IPS-18c (cell line): ENCODE measurements around the gene SAPCD2.
A peak's percentile ranks its signal among the peaks of the same experiment; 100 is the strongest.

Source experiments
- H3K4me3 ChIP-seq: 2 replicates; pipeline ENCODE4 v1.7.0; 2013; ENCODE audit warnings: low read depth, mild to moderate bottlenecking, low read length, moderate library complexity; ENCODE audit not compliant: insufficient read depth
- H3K9me3 ChIP-seq: one replicate; pipeline ENCODE4 v1.6.1; 2013; ENCODE audit warnings: mild to moderate bottlenecking, low read length, moderate library complexity; ENCODE audit not compliant: control insufficient read depth, insufficient read depth

Gene SAPCD2

DNA sequence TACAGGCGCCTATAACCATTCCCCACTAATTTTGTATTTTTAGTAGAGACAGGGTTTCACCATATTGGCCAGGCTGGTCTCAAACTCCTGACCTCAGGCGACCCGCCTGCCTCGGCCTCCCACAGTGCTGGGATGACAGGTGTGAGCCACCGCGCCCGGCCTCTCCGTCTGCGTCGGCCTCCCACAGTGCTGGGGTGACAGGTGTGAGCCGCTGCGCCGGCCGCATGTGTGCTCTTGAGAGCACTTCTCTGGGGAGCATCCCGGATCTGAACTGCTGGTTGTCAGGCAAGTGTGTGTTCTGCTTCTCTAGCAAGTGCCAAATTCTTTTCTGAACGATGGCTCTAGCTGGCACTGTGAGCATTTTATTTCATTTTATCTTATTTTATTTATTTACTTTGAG is 12.8 kb downstream of the SAPCD2 start:
- Histone ChIP-seq H3K4me3 (no peak overlapping the region), H3K9me3 (no peaks in the 10 kb centered on the region)

DNA sequence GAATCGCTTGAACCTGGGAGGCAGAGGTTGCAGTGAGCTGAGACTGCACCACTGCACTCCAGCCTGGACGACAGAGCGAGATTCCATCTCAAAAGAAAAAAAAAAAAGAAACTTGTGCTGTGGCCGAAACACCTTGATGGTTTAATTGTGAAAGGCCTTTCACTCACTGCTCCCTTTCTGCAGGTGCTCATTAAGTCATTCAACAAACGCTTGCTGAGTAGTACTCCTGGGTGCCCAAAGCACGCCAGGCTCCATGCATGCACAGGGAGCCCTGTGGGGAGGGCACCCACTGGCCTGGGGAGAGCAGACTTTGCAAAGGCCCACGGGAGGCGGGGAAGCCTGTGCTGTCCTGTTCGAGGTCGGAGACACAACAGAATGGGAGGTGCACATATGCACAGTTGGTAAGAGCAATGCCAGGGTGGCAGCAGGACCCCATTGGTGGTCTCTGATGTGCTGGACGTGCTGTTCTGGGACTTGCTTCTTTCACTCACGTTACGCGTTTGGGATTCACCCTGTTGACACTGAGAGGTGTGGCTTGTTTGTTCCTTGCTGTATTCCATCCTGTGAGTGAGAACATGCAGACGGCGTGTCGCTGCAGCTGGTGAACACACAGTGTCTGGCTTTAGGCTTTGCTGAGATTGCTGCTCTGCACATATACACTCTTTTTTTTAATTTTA is 13.5 kb downstream of the SAPCD2 start:
- Histone ChIP-seq H3K9me3 (peaks cover 2% of the 10 kb centered on the region), H3K4me3 (no peak overlapping the region)

DNA sequence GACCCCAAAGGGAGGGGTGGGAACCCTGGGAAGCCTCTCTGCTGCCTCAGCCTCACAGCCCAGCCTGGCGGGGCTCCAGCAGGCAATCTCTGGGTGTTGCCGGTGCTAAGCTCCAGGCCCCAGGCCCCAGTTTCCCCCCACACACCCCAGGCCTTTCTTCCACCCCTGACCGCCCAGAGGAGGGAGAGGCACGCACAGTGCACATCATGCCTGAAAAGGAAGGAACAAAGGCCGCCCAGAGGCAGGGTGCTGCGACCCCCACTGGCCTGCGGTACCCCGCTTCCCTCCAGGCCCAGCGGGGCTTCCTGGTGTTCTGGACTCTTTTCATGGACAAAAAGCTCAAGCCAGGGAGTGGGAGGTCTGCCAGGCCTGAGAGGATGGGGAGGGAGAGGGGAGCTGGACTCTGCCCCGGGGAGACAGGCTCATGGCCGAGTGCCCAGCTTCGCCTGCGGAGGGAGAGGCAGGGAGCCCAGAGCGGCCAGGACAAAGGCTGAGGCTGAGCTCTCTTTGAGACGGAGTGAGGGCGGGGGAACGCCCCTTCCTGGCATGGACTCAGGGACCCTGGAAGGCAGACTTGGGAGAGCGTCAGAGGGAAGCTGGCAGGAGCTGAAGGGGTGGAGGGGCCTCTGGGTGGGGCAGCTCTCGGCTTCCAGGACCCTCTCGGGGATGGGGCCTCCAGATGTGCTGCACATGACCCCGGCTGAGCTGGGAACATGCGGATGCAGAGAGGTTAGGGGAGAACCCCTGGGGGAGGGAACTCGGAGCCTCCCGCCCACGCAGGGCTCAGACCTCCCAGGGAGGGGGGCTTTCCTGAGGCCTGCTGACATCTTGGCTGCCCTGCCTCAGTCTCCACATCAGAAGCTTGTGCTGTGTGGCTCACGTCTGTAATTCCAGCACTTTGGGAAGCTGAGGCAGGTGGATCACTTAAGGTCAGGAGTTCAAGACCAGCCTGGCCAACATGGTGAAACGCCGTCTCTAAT is 14.7 kb downstream of the SAPCD2 start:
- Histone ChIP-seq H3K9me3 (peaks cover 2% of the 10 kb centered on the region), H3K4me3 (no peak overlapping the region)

DNA sequence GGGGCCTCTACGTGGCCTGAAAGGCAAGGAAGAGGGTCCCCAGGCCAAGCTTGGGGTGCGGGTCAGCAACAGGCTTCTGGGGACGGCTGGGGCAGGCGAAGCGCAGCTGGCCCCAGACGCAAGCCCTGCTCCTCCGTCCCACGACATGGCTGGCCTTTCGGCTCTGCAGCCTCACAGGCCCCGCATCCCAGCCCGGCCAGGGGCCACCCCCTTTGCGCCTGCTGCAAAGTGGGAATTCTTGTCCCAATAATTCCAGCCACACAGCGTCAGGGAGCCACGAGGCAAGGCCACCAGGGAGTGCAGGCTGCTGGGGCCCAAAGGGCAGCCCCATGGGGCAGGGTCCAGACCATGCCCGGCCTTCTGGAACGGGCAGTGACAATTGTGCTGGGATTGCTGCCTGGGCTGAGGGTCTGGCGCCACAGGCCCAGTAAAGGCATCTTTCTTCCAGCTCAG is 15.4 kb downstream of the SAPCD2 start:
- Histone ChIP-seq H3K4me3 (no peak overlapping the region), H3K9me3 (peaks cover 2% of the 10 kb centered on the region)

DNA sequence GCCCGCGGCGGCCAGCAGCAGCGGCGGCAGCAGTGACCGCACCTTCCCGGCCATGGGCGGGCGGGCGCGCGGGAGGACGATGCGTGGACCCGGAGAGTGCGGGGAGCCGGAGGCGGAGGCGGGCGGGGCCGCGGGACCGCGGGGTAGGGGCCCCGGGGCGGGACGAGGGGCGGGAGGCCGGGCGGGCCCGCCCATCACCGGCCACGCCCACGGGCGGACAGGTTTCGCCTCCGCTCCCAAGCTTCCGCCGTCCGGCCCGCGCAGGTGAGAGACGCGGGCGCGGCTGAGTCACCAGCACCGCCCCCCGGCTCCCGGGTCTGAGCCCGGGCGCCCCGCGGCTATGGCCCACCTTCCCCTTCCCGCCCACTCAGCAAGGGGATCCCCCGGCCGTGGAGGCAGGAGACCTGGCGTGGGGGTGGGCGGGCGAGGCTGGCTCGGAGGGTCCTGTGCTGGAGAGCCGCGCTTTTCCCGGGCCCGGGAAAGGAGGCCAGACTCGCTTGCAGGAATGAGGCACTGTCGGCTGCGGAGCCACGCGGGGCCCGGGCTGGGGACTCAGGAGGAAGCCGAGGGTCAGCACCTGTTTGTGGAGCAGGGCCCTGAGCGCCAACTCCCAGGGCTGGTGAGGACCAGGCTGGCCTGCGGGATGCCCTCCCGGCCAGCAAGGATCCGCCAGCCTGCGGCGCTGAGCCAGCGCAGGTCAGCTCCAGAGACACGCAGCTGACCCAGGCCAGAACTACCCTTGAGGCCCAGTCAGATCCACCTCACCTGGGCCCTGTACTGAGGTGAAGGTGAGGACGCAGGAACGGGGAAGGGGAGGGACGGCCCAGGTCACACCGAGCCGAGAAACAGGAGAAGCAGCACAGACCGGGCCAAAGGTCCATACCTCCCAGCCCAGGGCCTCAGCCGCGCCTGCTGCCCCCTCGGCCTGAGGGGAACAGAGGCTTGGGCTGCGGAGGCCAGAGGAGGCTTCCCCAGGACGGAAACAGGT is 16.1 kb downstream of the SAPCD2 start, which contains the start of gene ENTPD2:
ENTPD2 (minus strand) TSS at position 118 of the 988 bp plus-strand sequence; CDS start at position 54, 64 bp downstream.
- peaks cover 2% of the 10 kb centered on the region for H3K9me3 ChIP-seq
- peak within 1 kb of the TSS; percentile 53 for H3K4me3 ChIP-seq

GRCh38 chr9:137052998-137053943 is 17.1 kb downstream of the SAPCD2 start:
- peaks cover 2% of the 10 kb centered on the region for H3K9me3 ChIP-seq
- H3K4me3 ChIP-seq: peak overlapping the region; percentile 47

GRCh38 chr9:137052293-137052692 is 18.1 kb downstream of the SAPCD2 start:
- peaks cover 2% of the 10 kb centered on the region for H3K9me3 ChIP-seq
- H3K4me3 ChIP-seq: no peak overlapping the region

- H3K4me3 ChIP-seq: no peak overlapping the region
- H3K9me3 ChIP-seq: peaks cover 2% of the 10 kb centered on the region
Observed at GRCh38 chr9:137051145-137051724, 19.1 kb downstream of the SAPCD2 start.

DNA sequence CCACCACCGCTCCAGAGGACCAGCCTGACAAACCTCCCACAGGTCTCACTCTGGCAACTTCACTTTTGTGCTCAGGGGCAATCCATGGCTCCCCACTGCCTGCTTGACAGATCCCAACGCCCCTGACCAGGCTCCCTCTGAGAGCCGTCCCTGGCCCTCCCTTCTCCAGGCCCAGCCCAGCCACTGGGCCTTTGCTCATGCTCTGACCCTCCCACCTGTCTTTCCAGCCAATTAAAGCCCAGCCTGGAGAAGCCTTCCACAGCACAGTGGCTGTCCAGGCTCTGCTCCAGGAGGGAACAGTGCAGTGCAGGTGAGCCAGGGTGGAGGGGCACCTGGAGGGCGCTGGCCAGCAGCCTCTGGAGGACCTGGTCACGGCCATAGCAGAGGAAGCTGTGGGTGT is 19.8 kb downstream of the SAPCD2 start:
- no peak overlapping the region for H3K4me3 ChIP-seq

GRCh38 chr9:137049544-137050449 is 20.6 kb downstream of the SAPCD2 start:
- Histone ChIP-seq H3K4me3 (no peak overlapping the region), H3K9me3 (peaks cover 2% of the 10 kb centered on the region)

More for the DNA sequence above, 19.8 kb downstream of the SAPCD2 start:
- peaks cover 2% of the 10 kb centered on the region for H3K9me3 ChIP-seq

DNA sequence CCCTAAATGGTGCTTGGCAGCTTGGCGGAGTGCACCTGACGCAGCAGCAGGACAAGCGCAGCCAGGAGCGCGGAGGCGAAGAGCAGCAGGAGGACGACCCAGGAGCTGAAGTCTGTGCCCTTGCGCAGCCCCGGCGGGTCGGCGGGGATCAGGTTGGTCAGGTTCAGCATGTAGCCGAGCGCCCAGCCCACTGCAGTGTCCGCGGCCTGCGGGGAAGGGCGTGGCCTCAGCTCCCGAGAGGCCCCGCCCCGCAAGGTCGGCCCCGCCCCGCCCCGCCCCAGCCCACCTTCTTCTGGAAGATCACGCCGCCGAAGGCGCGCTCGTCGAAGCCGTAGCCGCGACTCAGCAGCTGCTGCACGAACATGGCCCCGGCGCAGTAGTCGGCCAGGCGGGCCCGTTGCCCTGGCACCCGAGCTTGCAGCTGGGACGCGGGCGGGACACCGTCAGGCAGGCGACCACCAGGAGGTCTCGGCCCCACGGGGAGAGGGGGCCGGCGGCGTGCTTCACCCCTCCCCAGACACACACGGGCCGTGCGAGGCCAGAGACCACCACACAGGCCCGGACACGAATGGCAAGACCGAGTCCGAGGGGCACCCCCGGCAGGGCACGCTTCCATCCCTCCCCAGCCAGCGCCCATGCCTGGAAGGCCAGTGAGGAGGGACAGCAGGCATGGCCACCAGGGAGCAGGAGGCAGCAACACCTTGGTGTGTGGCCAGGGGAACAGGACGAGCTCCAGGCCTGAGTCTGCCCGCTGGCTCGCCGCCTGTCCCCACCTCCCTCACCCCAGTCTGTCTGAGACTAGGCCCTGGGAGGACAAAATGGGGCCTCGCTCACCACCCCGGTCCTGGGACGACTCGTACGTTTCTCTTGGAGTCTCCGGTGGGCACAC is 21.5 kb downstream of the SAPCD2 start:
- Histone ChIP-seq H3K9me3 (peaks cover 2% of the 10 kb centered on the region), H3K4me3 (no peak overlapping the region)

DNA sequence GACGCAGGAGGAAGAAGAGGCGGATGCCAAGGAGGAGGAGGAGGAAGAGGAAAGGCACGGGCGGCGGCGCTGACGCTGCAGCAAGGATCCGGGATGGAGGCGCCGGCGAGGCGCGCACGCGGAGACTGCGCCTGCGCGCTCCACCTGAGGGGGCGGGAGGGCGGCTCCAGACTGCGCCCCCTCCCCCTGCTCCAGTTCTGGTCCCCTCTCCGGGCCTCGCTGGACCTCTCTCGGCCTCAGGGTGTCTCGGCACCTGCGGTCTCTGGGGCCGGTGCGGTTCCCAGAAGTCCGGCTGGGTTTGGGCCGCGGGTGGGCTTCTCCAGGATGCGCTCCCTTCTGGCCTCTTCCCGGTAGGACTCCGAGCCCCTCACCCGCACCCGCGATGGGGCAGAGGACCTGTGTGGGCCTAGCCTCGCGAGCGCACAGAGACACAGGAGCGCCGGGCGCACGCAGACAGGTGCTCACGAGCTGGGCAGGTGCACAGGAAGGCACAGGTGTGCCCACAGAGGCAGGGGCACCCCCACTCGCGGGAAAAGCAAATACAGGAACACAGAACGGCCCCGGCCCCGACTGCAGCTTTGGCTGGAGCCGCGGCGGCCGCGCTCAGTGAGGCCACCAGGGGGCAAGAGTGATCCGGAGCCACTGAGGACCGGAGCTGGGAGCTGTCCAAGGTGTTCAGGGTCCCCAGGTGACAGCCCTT is 24.1 kb downstream of the SAPCD2 start, which contains the start of gene NPDC1:
NPDC1 (minus strand) TSS at position 90 of the 700 bp plus-strand sequence. CDS start 188 bp downstream, outside the sequence.
- Histone ChIP-seq H3K4me3 (peak within 1 kb of the TSS; percentile 59), H3K9me3 (no peaks in the 10 kb centered on the region)
